ENCODE results near the gene DOC2A.
"Not testable (repeated sequence)": the region's sequence is repeated elsewhere in the genome, so short reads cannot be mapped to it uniquely, and the experiment has no call there.

The DOC2A gene

GRCh38 chr16:30010844-30011713 lies at the start of gene DOC2A:
TSS of gene DOC2A (minus strand) at chr16:30011027. CDS start at chr16:30010222, 805 bp downstream.
- no peaks in the 10 kb centered on the region for H3K36me3 Mint-ChIP-seq
- peak; percentile 66 for DNase-seq
- peak within 1 kb of the TSS; percentile 71 for H3K4me3 Mint-ChIP-seq
- no peaks in the 10 kb centered on the region for H3K9me3 Mint-ChIP-seq
- peaks cover 78% of the 10 kb centered on the region for H3K27me3 Mint-ChIP-seq
- H3K4me1 Mint-ChIP-seq: peaks cover 11% of the 10 kb centered on the region
- no peak within 1 kb of the TSS for H3K27ac Mint-ChIP-seq
- CTCF ChIA-PET: no interaction called here

GRCh38 chr16:30060346-30060745 lies 49.5 kb upstream of the DOC2A start:
- peaks cover 15% of the 10 kb centered on the region for H3K4me1 Mint-ChIP-seq
- no peaks in the 10 kb centered on the region for H3K9me3 Mint-ChIP-seq
- H3K36me3 Mint-ChIP-seq: peaks cover 6% of the 10 kb centered on the region
- no peak overlapping the region for H3K4me3 Mint-ChIP-seq
- DNase-seq: no peak
- CTCF ChIA-PET: interaction anchor here (0.7 to 1.0 kb wide), 2 partner anchors 27 to 31 kb away, joined by 3 read pairs; partner anchors contain the start of gene TBX6
- no peak overlapping the region for H3K27ac Mint-ChIP-seq
- peaks cover 4% of the 10 kb centered on the region for H3K27me3 Mint-ChIP-seq

- DNase-seq: peak; percentile 73
- peaks cover 39% of the 10 kb centered on the region for H3K4me1 Mint-ChIP-seq
- H3K27ac Mint-ChIP-seq: peak overlapping the region; percentile 44
- CTCF ChIA-PET: interaction anchor here (0.5 to 3.3 kb wide), 15 partner anchors 8 to 1070 kb away, joined by 3 to 31 read pairs (median 3); partner anchors contain the start of genes ALDOA, C16orf92, LAT and TBX6
- H3K27me3 Mint-ChIP-seq: peaks cover 15% of the 10 kb centered on the region
- H3K9me3 Mint-ChIP-seq: no peaks in the 10 kb centered on the region
- H3K4me3 Mint-ChIP-seq: peak overlapping the region; percentile 55
- peaks cover 2% of the 10 kb centered on the region for H3K36me3 Mint-ChIP-seq
Measured at GRCh38 chr16:30054959-30055553, 44.2 kb upstream of the DOC2A start.

- DNase-seq: no peak
- H3K27ac Mint-ChIP-seq: no peak overlapping the region
- H3K4me1 Mint-ChIP-seq: peaks cover 39% of the 10 kb centered on the region
- H3K36me3 Mint-ChIP-seq: peaks cover 2% of the 10 kb centered on the region
- H3K4me3 Mint-ChIP-seq: peak overlapping the region; percentile 70
- CTCF ChIA-PET: interaction anchor here (0.5 to 3.3 kb wide), 7 partner anchors 10 to 354 kb away, joined by 3 to 31 read pairs (median 4); partner anchors contain the start of genes ALDOA and TLCD3B
- H3K27me3 Mint-ChIP-seq: peaks cover 17% of the 10 kb centered on the region
- H3K9me3 Mint-ChIP-seq: no peaks in the 10 kb centered on the region
Measured at GRCh38 chr16:30054451-30054850, 43.6 kb upstream of the DOC2A start.

GRCh38 chr16:30053376-30054015 lies 42.7 kb upstream of the DOC2A start:
- H3K4me1 Mint-ChIP-seq: peaks cover 43% of the 10 kb centered on the region
- CTCF ChIA-PET: interaction anchor here (1.0 to 3.3 kb wide), 3 partner anchors 11 to 38 kb away, joined by 4 to 31 read pairs (median 15); partner anchors contain the start of genes ALDOA, TBX6 and TLCD3B

GRCh38 chr16:30052671-30053372 lies 42.0 kb upstream of the DOC2A start:
- peaks cover 27% of the 10 kb centered on the region for H3K27me3 Mint-ChIP-seq
- H3K4me3 Mint-ChIP-seq: peak overlapping the region; percentile 89
- peak overlapping the region; percentile 85 for H3K27ac Mint-ChIP-seq
- CTCF ChIA-PET: interaction anchor here (3.2 kb wide), 1 partner anchor 21 kb away, joined by 15 read pairs; the partner anchor contains the start of gene TLCD3B
- peak; percentile 94 for DNase-seq
- H3K4me1 Mint-ChIP-seq: peaks cover 43% of the 10 kb centered on the region
- H3K36me3 Mint-ChIP-seq: peaks cover 2% of the 10 kb centered on the region
- no peaks in the 10 kb centered on the region for H3K9me3 Mint-ChIP-seq

More at GRCh38 chr16:30053376-30054015, 42.7 kb upstream of the DOC2A start:
- peaks cover 21% of the 10 kb centered on the region for H3K27me3 Mint-ChIP-seq
- no peak for DNase-seq
- peaks cover 2% of the 10 kb centered on the region for H3K36me3 Mint-ChIP-seq
- H3K4me3 Mint-ChIP-seq: peak overlapping the region; percentile 89
- no peaks in the 10 kb centered on the region for H3K9me3 Mint-ChIP-seq
- peak overlapping the region; percentile 60 for H3K27ac Mint-ChIP-seq

- peak overlapping the region; percentile 89 for H3K4me3 Mint-ChIP-seq
- peaks cover 43% of the 10 kb centered on the region for H3K4me1 Mint-ChIP-seq
- H3K36me3 Mint-ChIP-seq: peaks cover 2% of the 10 kb centered on the region
- DNase-seq: no peak
- CTCF ChIA-PET: interaction anchor here (1.0 to 3.2 kb wide), 2 partner anchors 20 to 586 kb away, joined by 4 to 15 read pairs; partner anchors contain the start of gene TLCD3B
- H3K27me3 Mint-ChIP-seq: peaks cover 28% of the 10 kb centered on the region
- no peaks in the 10 kb centered on the region for H3K9me3 Mint-ChIP-seq
- H3K27ac Mint-ChIP-seq: peak overlapping the region; percentile 16
Measured at GRCh38 chr16:30051518-30051917, 40.7 kb upstream of the DOC2A start.

GRCh38 chr16:30049871-30050270 lies 39.0 kb upstream of the DOC2A start:
- peaks cover 38% of the 10 kb centered on the region for H3K27me3 Mint-ChIP-seq
- DNase-seq: no peak
- CTCF ChIA-PET: no interaction called here
- no peak overlapping the region for H3K27ac Mint-ChIP-seq
- peaks cover 2% of the 10 kb centered on the region for H3K36me3 Mint-ChIP-seq
- H3K4me1 Mint-ChIP-seq: peaks cover 35% of the 10 kb centered on the region
- H3K9me3 Mint-ChIP-seq: no peaks in the 10 kb centered on the region
- H3K4me3 Mint-ChIP-seq: no peak overlapping the region

GRCh38 chr16:30046588-30046987 lies 35.8 kb upstream of the DOC2A start:
- Mint-ChIP-seq H3K4me1 (peaks cover 13% of the 10 kb centered on the region), H3K27me3 (peaks cover 29% of the 10 kb centered on the region), H3K36me3 (peaks cover 2% of the 10 kb centered on the region), H3K27ac (no peak overlapping the region), H3K4me3 (no peak overlapping the region), H3K9me3 (no peaks in the 10 kb centered on the region)
- no peak for DNase-seq
- CTCF ChIA-PET: interaction anchor here (1.2 kb wide), 1 partner anchor 9 kb away, joined by 4 read pairs; no protein-coding TSS in a partner anchor

GRCh38 chr16:30046178-30046577 lies 35.4 kb upstream of the DOC2A start:
- CTCF ChIA-PET: no interaction called here
- H3K36me3 Mint-ChIP-seq: no peaks in the 10 kb centered on the region
- no peak overlapping the region for H3K4me3 Mint-ChIP-seq
- no peaks in the 10 kb centered on the region for H3K9me3 Mint-ChIP-seq
- peaks cover 32% of the 10 kb centered on the region for H3K27me3 Mint-ChIP-seq
- no peak for DNase-seq
- H3K4me1 Mint-ChIP-seq: peaks cover 10% of the 10 kb centered on the region
- H3K27ac Mint-ChIP-seq: no peak overlapping the region

GRCh38 chr16:30041841-30042240 lies 31.0 kb upstream of the DOC2A start:
- no peak for DNase-seq
- CTCF ChIA-PET: interaction anchor here (0.9 to 3.4 kb wide), 3 partner anchors 10 to 70 kb away, joined by 3 to 16 read pairs (median 3); partner anchors contain the start of gene TLCD3B
- Mint-ChIP-seq H3K9me3 (no peaks in the 10 kb centered on the region), H3K27me3 (peaks cover 38% of the 10 kb centered on the region), H3K27ac (no peak overlapping the region), H3K36me3 (no peaks in the 10 kb centered on the region), H3K4me1 (no peaks in the 10 kb centered on the region), H3K4me3 (no peak overlapping the region)

- not testable (repeated sequence) for H3K27ac Mint-ChIP-seq, H3K9me3 Mint-ChIP-seq, H3K4me1 Mint-ChIP-seq, DNase-seq, H3K4me3 Mint-ChIP-seq, H3K36me3 Mint-ChIP-seq
- CTCF ChIA-PET: interaction anchor here (0.9 to 1.3 kb wide), 3 partner anchors 9 to 71 kb away, joined by 3 to 5 read pairs (median 3); no protein-coding TSS in a partner anchor
- peaks cover 39% of the 10 kb centered on the region for H3K27me3 Mint-ChIP-seq
Measured at GRCh38 chr16:30040690-30041089, 29.9 kb upstream of the DOC2A start.

- H3K4me1 Mint-ChIP-seq: no peaks in the 10 kb centered on the region
- DNase-seq: no peak
- H3K9me3 Mint-ChIP-seq: no peaks in the 10 kb centered on the region
- no peak overlapping the region for H3K27ac Mint-ChIP-seq
- H3K4me3 Mint-ChIP-seq: no peak overlapping the region
- H3K36me3 Mint-ChIP-seq: no peaks in the 10 kb centered on the region
- H3K27me3 Mint-ChIP-seq: peaks cover 40% of the 10 kb centered on the region
- CTCF ChIA-PET: interaction anchor here (1.2 to 1.6 kb wide), 3 partner anchors 9 to 18 kb away, joined by 3 to 6 read pairs (median 5); no protein-coding TSS in a partner anchor
Measured at GRCh38 chr16:30040221-30040620, 29.4 kb upstream of the DOC2A start.

All from activated naive CD4-positive, alpha-beta T cell treated with anti-CD3 and anti-CD28 coated beads, Interleukin-2, amount 10 ng/mL, durations not matched to agents 7 days and 5 days (primary cell).